Dermis blood vessel endothelial cell (primary cell): ENCODE measurements around the gene HOATZ. TPM values are rescaled to one million over a fixed set of nuclear protein-coding genes. Genes with fewer than 3 reads are reported as not detected.

ENCODE experiments used
- DNase-seq: peaks from one replicate; pipeline ENCODE4 v3.0.0; 2010
- total RNA-seq: library from RNA; depleted of rRNA; stranded (reverse); fragments of >200 nt; gene quantifications from 2 replicates; pipeline ENCODE4 v1.2.3, GENCODE V29; 2014

Gene HOATZ
- not detected in 2 replicates for total RNA-seq

GRCh38 chr11:111514216-111515031 lies at the start of gene HOATZ:
Gene HOATZ, plus strand, starts transcription at chr11:111514778. Its CDS starts 7 bp downstream, at chr11:111514785.
- no peak for DNase-seq

- DNase-seq, result no peak
Observed at GRCh38 chr11:111465400-111465799, 49.2 kb upstream of the HOATZ start.

- no peak for DNase-seq
Observed at GRCh38 chr11:111466615-111467014, 48.0 kb upstream of the HOATZ start.

DNA sequence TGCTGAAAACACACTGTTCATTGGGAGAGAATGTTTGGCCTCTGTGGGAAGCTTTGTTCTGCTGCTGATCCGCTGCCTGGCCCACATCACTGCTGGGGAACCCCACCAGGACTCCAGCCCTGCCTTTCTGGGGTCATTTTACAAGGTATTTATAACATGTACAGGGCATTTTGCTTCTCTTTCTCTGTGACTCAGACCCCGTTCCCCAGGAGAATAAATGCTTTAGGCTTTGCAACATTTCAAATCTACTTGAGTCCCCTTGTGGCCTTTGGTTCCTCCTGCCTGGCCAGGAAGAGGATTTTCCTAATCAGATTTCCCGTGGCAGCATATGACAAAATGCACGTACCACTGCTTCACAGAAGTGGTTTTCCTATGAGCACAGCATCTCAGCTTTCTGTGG lies 45.4 kb upstream of the HOATZ start:
- no peak for DNase-seq

GRCh38 chr11:111472228-111472627 lies 42.4 kb upstream of the HOATZ start:
- DNase-seq, result no peak

GRCh38 chr11:111474432-111474831 lies 40.1 kb upstream of the HOATZ start:
- DNase-seq, result no peak

DNA sequence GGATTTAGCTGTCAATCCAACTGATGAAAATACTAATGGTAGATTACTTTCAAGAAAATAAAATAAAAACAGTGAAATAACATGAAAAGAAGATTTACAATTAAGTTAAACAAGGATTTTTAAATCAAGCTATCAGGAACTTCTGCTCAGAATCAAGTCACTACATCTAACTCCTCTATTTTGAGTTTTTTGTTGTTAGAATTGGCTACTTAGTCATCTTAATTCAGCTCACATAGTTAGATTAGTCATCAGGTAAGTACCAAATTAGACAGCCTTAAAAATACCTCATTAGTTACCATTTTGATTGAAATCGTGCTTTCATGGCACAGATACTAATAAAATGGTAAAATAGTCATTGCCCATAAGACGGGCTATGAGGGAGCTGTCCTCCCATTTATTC lies 38.2 kb upstream of the HOATZ start:
- DNase-seq, result no peak

DNA sequence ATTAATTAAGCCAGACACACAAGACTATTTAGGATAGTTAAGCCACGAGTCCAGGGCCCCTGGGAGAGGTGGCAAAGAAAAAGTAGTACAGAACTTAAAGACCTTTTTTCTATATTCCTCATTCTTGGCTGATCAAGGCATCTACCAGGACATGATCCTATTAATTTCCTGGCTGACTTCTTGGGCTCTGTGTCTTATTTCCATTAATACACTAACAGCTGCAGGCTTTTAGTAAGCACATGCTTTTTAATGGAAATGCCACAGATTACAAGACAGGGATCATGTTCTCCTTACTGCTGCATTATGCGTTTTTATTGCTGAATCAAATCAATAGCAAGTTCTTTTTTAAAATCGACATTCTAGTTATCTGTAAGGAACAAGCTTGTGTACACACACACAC lies 37.6 kb upstream of the HOATZ start:
- no peak for DNase-seq

GRCh38 chr11:111477898-111478297 lies 36.7 kb upstream of the HOATZ start:
- DNase-seq, result no peak

- DNase-seq, result no peak
Observed at GRCh38 chr11:111479666-111480065, 34.9 kb upstream of the HOATZ start.

DNA sequence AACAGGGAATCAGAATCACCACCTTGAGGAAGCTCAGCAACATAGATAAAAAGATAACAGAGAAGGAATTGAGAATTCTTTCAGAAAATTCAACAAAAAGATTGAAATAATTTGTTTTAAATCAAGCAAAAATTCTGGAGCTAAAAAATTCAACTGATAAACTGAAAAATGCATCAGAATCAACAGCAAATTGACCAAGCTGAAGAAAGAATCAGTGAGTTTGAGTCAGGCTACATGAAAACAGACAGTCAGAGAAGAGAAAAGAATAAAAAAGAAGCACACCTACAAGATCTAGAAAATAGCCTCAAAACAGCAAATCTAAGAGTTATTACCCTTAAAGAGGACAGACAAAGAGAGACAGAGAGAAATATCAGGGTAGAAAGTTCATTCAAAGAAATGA lies 31.1 kb upstream of the HOATZ start:
- DNase-seq, result no peak

- DNase-seq, result no peak
Observed at GRCh38 chr11:111490496-111490895, 24.1 kb upstream of the HOATZ start.

DNA sequence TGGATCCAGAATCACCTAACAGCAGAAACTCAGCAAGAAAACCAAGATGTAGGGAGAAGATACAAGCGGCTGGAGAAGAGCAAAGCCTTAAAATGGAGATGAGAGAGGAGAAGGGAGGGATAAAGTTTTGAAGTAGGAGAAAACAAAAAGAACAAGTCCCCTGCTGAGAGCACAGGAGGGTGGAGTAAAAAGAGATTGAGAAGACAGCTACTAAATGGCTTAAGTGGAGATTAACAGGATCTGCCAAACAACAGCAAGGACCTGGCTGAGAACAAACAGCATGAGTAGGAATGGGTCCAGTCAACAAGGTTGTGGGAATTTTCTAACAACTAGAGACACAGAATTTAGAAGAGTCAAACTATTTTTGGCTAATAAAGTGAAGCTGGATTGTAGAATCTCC lies 20.5 kb upstream of the HOATZ start:
- no peak for DNase-seq

GRCh38 chr11:111499483-111499882 lies 15.1 kb upstream of the HOATZ start:
- no peak for DNase-seq

DNA sequence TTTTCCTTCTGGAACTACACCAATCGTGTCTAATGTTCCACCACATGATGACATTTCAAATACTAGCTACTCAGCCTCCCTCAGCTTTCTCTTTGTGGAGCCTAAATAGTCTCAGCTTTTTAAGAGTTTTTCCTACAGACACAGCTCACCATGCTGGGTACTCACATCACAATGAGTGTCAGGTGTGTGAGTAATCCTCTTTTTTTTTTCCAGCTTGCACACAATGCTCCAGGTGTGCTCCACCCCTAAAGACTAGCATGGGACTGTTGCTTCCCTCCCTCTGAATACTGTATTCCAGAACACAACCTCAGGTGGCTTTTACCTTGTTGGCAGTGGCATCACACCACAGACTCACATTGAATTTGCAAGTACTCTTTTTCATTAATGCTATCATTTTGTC lies 14.1 kb upstream of the HOATZ start:
- DNase-seq, result no peak

GRCh38 chr11:111502611-111503010 lies 12.0 kb upstream of the HOATZ start:
- no peak for DNase-seq

DNA sequence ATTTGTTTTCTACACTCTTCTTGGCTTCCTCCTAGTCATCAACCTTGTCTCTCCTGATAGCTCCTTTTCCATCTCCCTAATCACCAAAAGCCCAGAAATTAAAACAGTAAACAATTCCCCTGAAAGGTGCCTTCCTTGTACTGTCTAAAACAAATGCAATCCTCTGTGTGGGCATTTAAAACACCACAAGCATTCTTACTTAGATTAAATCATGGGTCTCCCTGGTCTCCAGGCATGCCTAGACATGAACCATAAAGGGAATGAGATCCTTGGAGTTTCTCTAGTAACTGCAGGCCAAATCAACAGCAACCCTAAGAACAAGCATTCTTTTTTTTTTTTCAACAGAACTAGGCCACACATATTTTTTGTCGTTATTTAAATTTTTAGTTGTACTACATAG lies 4.3 kb upstream of the HOATZ start:
- DNase-seq, result no peak

DNA sequence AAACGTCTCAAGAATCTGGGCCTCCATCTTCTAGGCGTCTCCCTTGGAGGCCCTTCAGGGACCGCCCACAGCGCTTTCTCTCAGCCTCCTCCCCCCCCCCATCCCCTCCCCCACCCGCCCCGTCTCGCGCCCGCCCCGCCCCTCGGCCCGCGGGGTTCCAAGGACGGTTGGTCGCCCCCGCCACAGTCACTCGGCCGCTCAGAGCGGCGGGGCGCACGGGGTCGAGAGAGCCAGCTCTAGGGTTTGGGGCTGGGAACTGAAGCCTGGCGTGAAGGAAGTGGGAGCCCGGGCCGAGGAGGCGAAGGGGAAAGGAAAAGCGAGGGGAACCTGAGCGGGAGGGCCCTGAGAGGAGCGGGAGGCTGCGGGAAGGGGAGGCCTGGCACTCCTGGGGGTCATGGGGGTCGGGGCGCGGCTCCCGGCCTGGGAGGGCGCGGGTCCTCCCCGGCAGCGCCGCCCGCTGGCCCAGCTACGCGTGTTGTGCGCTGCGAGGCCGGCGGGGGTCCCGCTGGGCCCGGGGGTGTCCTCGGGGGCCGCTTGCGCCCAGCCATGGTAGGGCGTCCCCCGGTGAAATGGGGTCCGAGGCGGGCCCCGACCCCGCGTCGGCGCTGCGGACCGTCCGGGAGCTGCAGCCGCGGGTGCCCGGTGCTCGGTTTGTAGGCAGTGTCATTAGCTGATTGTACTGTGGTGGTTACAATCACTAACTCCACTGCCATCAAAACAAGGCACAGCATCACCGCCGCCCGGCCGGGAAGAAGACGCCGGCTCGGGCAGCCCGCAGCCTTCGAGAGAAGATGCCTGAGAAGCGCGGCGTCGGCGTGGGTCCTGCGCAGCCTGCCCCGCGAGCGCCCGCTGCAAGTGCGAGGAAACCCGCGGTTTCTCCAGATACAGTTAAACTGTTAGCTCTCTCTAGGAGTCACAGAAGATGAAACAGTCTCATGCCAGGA lies 2.0 kb upstream of the HOATZ start, which contains the start of gene BTG4:
BTG4 (minus strand) TSS at position 91 of the 944 bp plus-strand sequence. CDS start 13,610 bp downstream, outside the sequence.
- no peak for DNase-seq

- DNase-seq, result no peak
Observed at GRCh38 chr11:111513240-111513605, 1.4 kb upstream of the HOATZ start.

DNA sequence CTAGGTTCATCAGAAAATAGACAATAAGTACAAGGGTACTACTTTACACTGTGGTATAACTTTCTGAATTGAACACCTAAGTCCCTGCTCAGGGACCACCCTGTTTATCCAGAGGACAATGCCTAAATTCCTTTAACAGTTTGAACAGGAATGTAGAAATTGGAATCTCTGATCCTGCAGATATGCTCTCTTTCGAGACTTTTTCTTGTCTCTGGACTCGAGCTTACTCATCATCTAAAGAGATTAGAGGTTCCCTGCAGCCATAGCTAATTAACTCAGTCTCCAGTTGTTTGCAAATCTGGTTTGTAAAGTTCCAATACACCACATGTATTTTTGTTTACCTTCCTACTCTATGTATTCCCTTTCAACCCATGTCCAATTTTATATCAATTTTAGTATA lies 1.0 kb downstream of the HOATZ start:
- DNase-seq, result no peak

GRCh38 chr11:111518668-111519067 lies 4.1 kb downstream of the HOATZ start:
- DNase-seq, result no peak

DNA sequence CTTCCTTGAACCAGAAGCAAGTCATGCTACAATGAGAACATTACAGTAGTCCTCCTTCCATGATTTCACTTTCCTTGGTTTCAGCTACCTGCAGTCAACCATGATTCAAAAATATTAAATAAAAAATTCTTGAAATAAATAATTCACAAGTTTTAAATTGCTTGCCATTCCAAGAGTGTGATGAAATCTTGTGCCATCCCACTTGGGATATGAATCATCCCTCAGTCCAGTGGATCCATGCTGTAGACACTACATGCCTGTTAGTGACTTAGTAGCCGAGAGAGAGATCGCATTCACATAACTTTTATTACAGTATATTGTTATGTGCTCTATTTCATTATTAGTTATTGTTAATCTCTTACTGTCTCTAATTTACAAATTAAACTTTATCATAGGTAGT lies 6.0 kb downstream of the HOATZ start:
- no peak for DNase-seq

- no peak for DNase-seq
Observed at GRCh38 chr11:111521135-111521534, 6.6 kb downstream of the HOATZ start.

- no peak for DNase-seq
Observed at GRCh38 chr11:111522426-111522825, 7.8 kb downstream of the HOATZ start.
